DOHH2 (cell line): ENCODE measurements around the gene SELENOP.

Experiments used
- CTCF ChIP-seq: fragments of 200-600 bp; sonication (generic); IDR thresholded peaks from one replicate; pipeline ENCODE4 v1.5.1; 2014; ENCODE audit warnings: antibody characterized with exemption, mild to moderate bottlenecking, low read depth, low read length; ENCODE audit not compliant: poor library complexity, severe bottlenecking
- EZH2phosphoT487 ChIP-seq: fragments of 200-600 bp; sonication (generic); IDR thresholded peaks from 2 replicates; pipeline ENCODE4 v1.6.1; 2017; ENCODE audit warnings: borderline replicate concordance, mild to moderate bottlenecking, antibody characterized with exemption, low read length, moderate library complexity, mixed read lengths

GRCh38 chr5:42832060-42832459 lies 20.4 kb upstream of the SELENOP start:
- TF ChIP-seq CTCF = no peak
- no peak for TF ChIP-seq EZH2phosphoT487
